Heart right ventricle (tissue), 16 donors: ENCODE results near the gene THAP6. TPM values are rescaled to one million over a fixed set of nuclear protein-coding genes. Genes with fewer than 3 reads are reported as not detected.

Experiments
- ATAC-seq, 8 donors: fragments of 200-7000 bp; cut with Tn5 transposase; one replicate each; pipeline ENCODE4 v1.9.1; 2020; ENCODE audit warnings: mild to moderate bottlenecking in 8 of 8, moderate library complexity in 8 of 8, moderate number of reproducible peaks in 1 of 8
- DNase-seq, 2 donors: peaks; one replicate each; pipeline ENCODE4 v3.0.0-alpha.2; 2020
- H3K27ac ChIP-seq, 10 donors: fragments of 200-600 bp; sonication (generic) in 2 of 10; one replicate each; pipeline versions ENCODE4 v1.5.0 to v1.8.0; 2020 to 2022; ENCODE audit warnings: mild to moderate bottlenecking in 3 of 10
- H3K27me3 ChIP-seq, 7 donors: fragments of 200-600 bp; one replicate each; pipeline ENCODE4 v1.8.0; 2021 to 2022; ENCODE audit warnings: mild to moderate bottlenecking in 2 of 7
- H3K36me3 ChIP-seq, 9 donors: fragments of 200-600 bp; sonication (generic) in 1 of 9; one replicate each; pipeline versions ENCODE4 v1.5.0 to v1.8.0; 2020 to 2022; ENCODE audit warnings: mild to moderate bottlenecking in 2 of 9
- H3K4me1 ChIP-seq, 9 donors: fragments of 200-600 bp; sonication (generic) in 1 of 9; one replicate each; pipeline versions ENCODE4 v1.5.0 to v1.8.0; 2020 to 2022; ENCODE audit warnings: mild to moderate bottlenecking in 4 of 9
- H3K4me3 ChIP-seq, 10 donors: fragments of 200-600 bp; sonication (generic) in 2 of 10; one replicate each; pipeline versions ENCODE4 v1.5.0 to v1.8.0; 2020 to 2022; ENCODE audit warnings: mild to moderate bottlenecking in 7 of 10, moderate library complexity in 2 of 10
- H3K9me3 ChIP-seq, 11 donors: fragments of 200-600 bp in 10 of 11; sonication (generic) in 2 of 11; one replicate each; pipeline versions ENCODE4 v1.5.0 to v1.8.0; 2013 to 2022; ENCODE audit warnings: mild to moderate bottlenecking in 2 of 11, control low read depth in 1 of 11, moderate library complexity in 1 of 11
- CTCF ChIP-seq, 9 donors: fragments of 200-600 bp; sonication (generic) in 2 of 9; IDR thresholded peaks; one replicate each; pipeline versions ENCODE4 v1.5.0 to v1.8.0; 2021 to 2022; ENCODE audit warnings: antibody characterized with exemption in 9 of 9, mild to moderate bottlenecking in 5 of 9, moderate library complexity in 1 of 9
- WGBS, 2 donors: extraction: QIAGEN DNeasy Blood & Tissue Kit; methylation state at CpG; one replicate each; pipeline ENCODE4 v1.1.7; 2013; ENCODE audit warnings: inconsistent platforms in 1 of 2; 5-methylcytosine and 5-hydroxymethylcytosine counted together
- intact Hi-C, 10 donors: fragments of 100-400 bp; cut with DNase I; formaldehyde crosslinking; loops; one replicate each; pipeline versions ENCODE4 v1.11.1 to v1.14.2; 2022
- polyA plus RNA-seq, 2 donors: library from polyadenylated mRNA; stranded (reverse); fragments of 200-250 nt; gene quantifications; one replicate each; pipeline ENCODE4 v1.2.3, GENCODE V29; 2013
- total RNA-seq, 10 donors: library from RNA; stranded (reverse); fragmentation: NEBNext Ultra II Directional in 3 of 10; extraction: Animal tissue kit (Norgen Biotek cat#: 25700) in 3 of 10; gene quantifications; one replicate each; pipeline versions ENCODE4 v1.2.1 to v1.2.4, GENCODE V29; 2021 to 2023
- donor health status: Arrhythmogenic right ventricular cardiomyopathy.
- donor health status: ischemic (EF 13 %, LVEDD 7.1; RV severe dilation, severe dysfunction).
- donor health status: healthy with polysubstance abuse.
- donor health status: DM: no; HTN: yes; CAD: no.
- donor health status: DM: no; HTN: no; CAD: no.
- donor health status: ischemic (EF 25% LVEDD 6.9; RV normal size, moderate dysfunction).
- donor health status: ischemic (EF 25% LVEDD 5.7; RV mildly dilated, moderate dysfunction).
- donor health status: healthy.
- donor health status: DM: yes; HTN: yes; CAD: no.
- donor health status: Ischemic cardiomyopathy.
- donor health status: ischemic (EF 35%, LVEDD 5.7; RV mildly dilated, moderate dysfunction).
- donor health status: nonischemic (EF 11% LVEDD 7.7; RV severe dilation, severe dysfunction).
- donor health status: DM: yes; HTN: yes; CAD: no.
- donor health status: PGD.
- donor health status: ischemic (EF 29% LVEDD 5.4; RV normal size, mild dysfunction).
- donor health status: nonischemic (EF 23%, LVEDD 6.1; RV moderate dilation, normal function).

THAP6 gene
- total and polyA plus RNA-seq, 12 donors = 4.0 to 21.7 (median 18.2) TPM

DNA sequence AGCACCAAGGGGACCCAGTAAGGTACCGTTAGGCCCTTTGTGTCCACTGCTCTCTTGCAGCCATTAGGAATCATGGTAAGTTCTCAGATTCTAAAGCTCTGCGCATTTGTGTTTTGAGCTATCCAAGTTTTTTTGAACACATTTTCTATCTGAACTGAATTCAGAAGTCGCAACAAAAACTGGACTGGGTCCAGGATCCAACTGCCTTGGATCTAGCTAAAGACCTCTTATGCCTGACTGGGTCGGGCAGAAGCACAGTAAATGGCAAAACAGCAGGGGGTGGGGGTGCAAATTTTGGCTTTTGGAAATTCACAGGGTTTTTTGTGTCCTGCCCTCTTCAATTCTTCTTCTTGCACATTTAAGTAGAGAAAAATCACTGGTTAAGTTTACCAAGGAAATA is 30.1 kb upstream of the THAP6 start:
- ATAC-seq (no peak), DNase-seq (no peak)
- Histone ChIP-seq H3K27ac (no peak overlapping the region), H3K27me3 (no peaks in the 10 kb centered on the region), H3K4me3 (no peak overlapping the region), H3K36me3 (peaks cover 0 to 95% (median 59%) of the 10 kb centered on the region in 9 donors), H3K9me3 (no peaks in the 10 kb centered on the region), H3K4me1 (no peaks in the 10 kb centered on the region)
- intact Hi-C loops = loop anchor here in 1 of 10 donors (10.0 kb wide), 1 partner anchor 549 kb away; the partner anchor contains the start of gene PARM1
- 73 to 84% methylated on average over 4 of the region's 4 CpGs for WGBS, 2 donors
- TF ChIP-seq CTCF (IDR thresholded peaks at IDR 0.05) = no peak

DNA sequence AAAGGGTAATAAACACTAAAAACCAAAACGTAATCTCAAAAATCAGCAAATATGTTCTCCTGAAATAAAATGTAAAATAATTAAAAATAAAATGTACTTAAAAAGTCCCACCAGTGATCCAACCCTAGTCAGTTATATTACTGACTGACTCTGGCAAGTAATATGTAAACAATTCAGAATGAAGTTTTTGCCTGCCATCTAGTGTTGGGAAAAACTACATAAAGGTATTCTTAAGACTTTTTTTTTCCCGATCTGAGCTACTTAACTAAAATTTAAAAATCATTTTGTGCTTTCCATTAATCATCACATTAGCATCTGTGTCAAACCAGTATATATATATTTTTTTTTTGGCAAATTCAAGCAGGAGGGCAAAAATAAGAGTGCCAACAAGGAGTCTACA is 24.1 kb upstream of the THAP6 start:
- intact Hi-C loops = loop anchor here in 3 of 10 donors (5.0 to 10.0 kb wide), 2 partner anchors 558 to 615 kb away; partner anchors contain the start of gene PARM1 (in 2 of the 3)

DNA sequence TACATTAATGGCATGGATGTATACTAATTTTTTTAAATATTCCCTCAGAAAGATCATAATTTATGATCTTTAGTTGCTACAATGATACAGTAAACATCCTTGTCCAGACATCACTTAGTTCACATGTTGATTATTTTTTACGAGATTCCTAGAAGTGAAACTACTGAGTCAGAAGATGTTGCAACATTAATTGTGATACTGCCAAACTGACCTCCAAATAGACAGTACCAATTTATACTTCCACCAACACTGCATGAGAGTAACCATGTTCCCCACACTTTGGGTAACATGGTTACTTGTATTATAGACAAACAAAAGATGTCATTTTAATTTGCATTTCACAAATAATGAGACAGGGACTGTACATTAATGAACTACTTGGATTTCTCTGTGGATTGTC is 19.7 kb upstream of the THAP6 start:
- peak in 7 of 8 donors; percentile 50 to 79 (median 64) for ATAC-seq
- Histone ChIP-seq H3K36me3 (peaks cover 0 to 94% (median 29%) of the 10 kb centered on the region in 9 donors), H3K9me3 (peaks cover 0 to 9% (median 0%) of the 10 kb centered on the region in 11 donors), H3K4me1 (peaks cover 0 to 37% (median 8%) of the 10 kb centered on the region in 9 donors), H3K27me3 (no peaks in the 10 kb centered on the region), H3K27ac (peak overlapping the region in 1 of 10 donors; percentile 40), H3K4me3 (no peak overlapping the region)
- no peak for DNase-seq
- 34 to 50% methylated on average over 1 of the region's 1 CpG for WGBS, 2 donors
- intact Hi-C loops = loop anchor here in 3 of 10 donors (5.0 to 10.0 kb wide), 2 partner anchors 562 to 620 kb away; partner anchors contain the start of gene PARM1 (in 2 of the 3)
- TF ChIP-seq CTCF (IDR thresholded peaks at IDR 0.05) = no peak

More for the DNA sequence above, 24.1 kb upstream of the THAP6 start:
- peaks cover 0 to 95% (median 31%) of the 10 kb centered on the region in 9 donors for H3K36me3 ChIP-seq
- H3K4me1 ChIP-seq = peaks cover 0 to 14% (median 4%) of the 10 kb centered on the region in 9 donors
- no peak for ATAC-seq
- H3K27me3 ChIP-seq = no peaks in the 10 kb centered on the region
- peak in 6 of 9 donors; percentile 20 to 51 (median 24) for TF ChIP-seq CTCF (IDR thresholded peaks at IDR 0.05)
- DNase-seq = no peak
- H3K9me3 ChIP-seq = no peaks in the 10 kb centered on the region
- 70 to 71% methylated on average over 2 of the region's 2 CpGs for WGBS, 2 donors
- no peak overlapping the region for H3K4me3 ChIP-seq
- H3K27ac ChIP-seq = no peak overlapping the region

- no peak for TF ChIP-seq CTCF (IDR thresholded peaks at IDR 0.05)
- H3K27me3 ChIP-seq = no peaks in the 10 kb centered on the region
- peak overlapping the region in 1 of 10 donors; percentile 55 for H3K27ac ChIP-seq
- ATAC-seq (no peak), DNase-seq (no peak)
- peaks cover 0 to 37% (median 8%) of the 10 kb centered on the region in 9 donors for H3K4me1 ChIP-seq
- peaks cover 0 to 9% (median 0%) of the 10 kb centered on the region in 11 donors for H3K9me3 ChIP-seq
- 86 to 88% methylated on average over 2 of the region's 2 CpGs for WGBS, 2 donors
- H3K36me3 ChIP-seq = peaks cover 0 to 94% (median 25%) of the 10 kb centered on the region in 9 donors
- intact Hi-C loops = loop anchor here in 3 of 10 donors (10.0 kb wide), 1 partner anchor 621 kb away; no protein-coding TSS in a partner anchor
- H3K4me3 ChIP-seq = no peak overlapping the region
Observed at GRCh38 chr4:75495476-75495875, 18.8 kb upstream of the THAP6 start.
